NCI-H2227 (cell line): ENCODE measurements around the gene EHBP1L1.

ENCODE experiments used
- DNase-seq: peaks from one replicate; lab custom pipeline; 2025; ENCODE audit not compliant: unreplicated experiment; lab: John Stamatoyannopoulos, UW

EHBP1L1 gene

DNA sequence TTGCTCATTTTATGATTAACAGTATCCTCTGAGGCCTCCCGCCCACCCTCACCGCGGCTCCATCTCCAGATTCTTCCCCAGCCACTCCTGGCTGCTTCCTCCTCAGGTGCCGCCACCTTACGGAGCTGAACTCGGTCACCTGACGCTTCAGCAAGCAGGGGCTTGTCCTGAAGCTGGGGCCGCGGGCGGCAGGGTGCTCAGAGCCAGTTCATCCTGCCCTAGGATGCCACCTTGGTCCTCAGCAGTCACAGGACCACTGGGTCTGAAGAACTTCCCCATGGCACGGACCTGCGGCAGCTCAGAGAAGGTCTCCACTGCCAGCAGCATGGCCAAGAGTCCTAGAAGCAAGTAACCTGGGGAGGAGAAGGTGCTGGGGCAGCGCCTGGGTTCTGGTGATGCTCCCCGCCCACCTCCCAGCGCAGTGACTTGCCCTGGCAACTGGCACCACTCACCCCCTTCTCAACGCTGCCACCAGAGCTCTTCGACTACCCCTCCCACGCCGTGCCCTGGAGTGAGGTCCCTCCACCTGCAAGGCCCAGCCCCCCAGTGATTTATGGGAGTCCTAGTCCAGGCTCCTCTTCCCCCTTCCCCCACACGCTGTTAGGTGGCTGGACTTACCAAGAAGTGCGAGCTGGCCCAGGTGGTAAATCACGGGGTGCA lies 17.1 kb downstream of the EHBP1L1 start:
- no peak for DNase-seq

DNA sequence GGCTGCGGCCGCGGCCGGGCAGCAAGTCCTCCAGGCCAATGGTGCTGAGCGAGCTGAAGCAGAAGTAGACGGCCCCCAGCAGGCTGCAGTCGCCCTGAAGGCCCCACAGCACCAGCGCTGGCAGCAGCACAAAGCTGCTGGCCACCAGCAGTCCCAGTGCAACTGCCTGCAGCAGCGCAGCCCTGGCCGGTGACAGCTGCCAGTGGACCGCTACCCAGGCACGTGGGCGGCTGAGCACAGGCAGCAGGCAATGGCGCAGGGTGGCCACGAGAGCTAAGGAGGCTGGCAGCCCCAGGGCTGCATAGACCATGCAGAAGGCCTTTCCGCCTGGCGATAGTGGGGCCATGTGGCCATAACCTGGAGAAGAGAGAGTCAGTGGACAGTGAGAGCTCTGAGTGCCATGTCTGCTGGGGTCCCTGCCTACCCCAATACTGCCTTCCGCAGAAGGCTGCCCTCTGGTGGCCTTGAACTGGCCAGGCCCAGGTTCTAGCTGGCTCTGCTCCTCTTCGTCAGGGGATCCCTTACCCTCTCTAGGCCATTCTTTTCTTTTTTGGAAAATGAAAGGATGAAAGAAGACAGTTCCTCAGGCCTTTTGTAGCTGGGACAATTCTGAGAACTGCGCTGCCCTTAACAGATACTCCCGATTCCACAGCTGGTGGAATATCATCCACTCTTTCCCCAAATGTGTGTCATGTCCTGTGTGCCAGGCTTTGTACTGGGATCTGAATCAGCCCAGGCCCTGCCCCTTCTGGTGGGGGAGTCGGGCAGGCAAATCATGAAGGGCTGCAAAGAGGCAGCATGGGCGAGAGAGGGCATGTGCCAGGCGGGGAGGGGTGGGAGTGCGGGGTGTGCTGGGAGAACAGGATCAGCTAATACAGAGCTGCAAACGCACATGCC lies 17.9 kb downstream of the EHBP1L1 start:
- no peak for DNase-seq

DNA sequence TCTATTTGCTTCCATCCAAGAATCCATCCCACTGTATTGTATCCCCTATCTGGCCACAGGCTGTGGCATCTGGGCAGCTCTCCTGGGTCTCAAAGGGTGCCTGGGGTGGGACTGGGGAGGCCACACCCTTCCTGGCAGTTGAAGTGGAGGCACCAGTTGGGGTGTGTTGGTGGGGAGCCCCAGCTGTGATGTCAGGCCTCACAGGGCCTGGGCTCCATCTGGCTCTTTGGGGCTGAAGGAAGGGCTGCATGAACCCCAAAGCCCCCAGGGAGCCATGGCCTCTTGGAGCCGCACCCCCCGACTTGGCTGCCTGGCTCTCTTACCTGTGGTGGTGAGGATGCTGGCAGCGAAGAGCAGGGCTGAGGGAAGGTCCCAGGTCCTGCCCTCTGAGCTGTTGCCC lies 19.3 kb downstream of the EHBP1L1 start:
- DNase-seq: no peak

DNA sequence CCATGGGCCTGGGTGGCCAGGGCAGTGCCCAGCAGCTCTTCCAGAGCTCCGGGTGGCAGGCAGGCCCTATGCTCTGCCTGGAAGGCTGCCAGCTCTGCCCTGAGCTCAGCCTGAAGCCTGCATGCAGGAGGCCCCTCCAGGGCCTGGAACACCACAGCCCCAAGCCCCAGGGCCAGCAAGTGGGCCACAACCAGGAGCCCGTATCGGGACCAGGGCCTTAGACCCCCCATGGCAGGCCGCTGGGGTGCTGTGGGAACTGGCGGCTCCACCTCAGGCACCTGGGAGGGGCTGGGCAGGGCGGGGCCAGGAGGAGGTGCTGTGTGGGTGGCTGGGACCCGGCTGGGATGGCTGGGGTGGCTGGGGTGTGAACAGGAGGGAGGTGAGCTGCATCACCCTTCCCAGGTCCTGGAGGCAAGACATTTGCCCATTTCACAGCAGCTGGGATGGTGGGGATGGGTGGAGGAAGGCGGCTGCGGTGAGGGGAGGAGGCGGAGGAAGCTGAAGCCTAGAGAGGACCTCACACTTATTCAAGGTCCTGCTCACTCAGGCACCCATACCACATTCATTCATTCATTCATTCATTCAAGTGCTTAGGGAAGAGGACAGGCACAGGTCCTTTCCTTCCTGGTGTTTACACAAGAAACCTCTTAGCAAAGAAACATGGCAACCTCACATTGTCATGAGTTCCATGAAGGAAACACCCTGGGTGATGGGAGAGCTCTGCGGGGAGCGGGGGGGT lies 19.9 kb downstream of the EHBP1L1 start, which contains the start of gene KCNK7:
Gene KCNK7, minus strand, starts transcription at position 258 of the 739 bp plus-strand sequence. Its CDS starts 28 bp downstream, at position 230.
- DNase-seq: no peak

- no peak for DNase-seq
Measured at GRCh38 chr11:65596520-65596919, 20.7 kb downstream of the EHBP1L1 start.

DNA sequence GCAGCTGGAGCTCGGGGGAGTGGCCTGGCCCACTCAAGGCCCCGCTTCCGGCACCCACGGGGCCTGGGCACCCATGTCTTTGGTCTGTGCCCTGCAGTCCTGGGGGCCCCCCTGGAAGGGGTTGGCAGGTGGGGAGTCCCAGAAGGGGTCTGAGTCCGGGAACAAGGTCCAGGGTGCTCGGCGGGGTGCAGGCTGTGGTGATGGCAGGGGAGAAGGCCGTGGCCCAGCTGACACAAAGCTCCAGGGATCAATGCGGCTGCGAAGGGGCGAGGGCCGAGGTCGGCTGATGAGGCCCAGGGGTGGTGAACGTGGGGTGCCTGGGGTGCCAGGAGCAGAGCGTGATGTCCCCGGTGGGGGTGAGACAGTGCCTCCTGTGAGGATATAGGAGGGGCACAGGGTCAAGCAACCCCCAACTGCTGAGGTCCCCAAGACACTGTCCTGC lies 22.4 kb downstream of the EHBP1L1 start:
- no peak for DNase-seq

DNA sequence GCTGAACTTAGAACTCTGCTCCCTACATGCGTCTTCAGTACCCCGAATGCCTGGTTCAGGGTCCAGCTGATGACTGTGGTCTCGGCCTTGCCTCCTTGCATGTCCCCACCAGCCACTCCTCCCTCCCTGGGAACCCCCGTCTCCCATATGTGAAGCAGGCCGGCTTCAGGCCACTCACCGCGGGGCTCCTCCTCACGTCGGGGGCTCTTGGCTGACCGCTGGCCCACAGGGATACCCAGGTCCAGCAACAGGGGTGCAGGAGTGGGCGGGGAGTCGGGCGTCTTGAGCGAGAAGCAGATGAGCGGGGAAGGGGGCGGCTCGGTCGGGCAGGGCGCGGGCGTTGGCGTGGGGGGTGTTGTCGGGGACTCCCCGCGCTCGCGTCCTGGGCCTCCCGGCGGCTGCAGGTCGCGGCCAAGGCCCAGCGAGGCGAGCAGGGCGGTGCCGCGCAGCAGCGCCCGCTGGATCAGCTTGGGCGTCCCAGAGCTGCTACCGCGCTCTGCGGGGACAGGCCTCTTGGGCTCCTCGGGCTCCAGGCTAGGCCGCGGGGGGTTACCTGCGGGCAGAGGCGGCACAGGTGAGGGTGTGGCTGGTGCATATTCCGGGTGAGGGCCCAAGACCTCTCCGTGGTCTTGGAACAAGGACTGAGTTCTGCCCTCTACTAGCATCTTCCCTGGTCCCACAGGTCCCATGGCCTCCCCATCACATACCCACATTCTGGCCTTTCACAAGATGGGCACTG lies 23.5 kb downstream of the EHBP1L1 start:
- no peak for DNase-seq

DNA sequence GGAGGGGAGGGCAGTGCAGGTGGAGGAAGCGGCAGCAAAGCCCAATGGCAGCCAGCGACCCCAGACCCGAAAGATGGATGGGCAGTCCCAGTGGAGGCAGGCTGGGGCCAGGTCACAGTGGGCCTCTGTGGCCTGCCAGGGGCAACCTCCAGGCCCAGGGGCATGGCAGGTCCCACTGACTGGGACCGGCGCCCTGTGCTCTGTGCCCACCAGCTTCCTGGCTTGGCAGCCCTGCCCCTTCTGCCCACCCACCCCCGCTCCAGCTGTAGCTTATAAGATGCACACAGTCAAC lies 24.0 kb downstream of the EHBP1L1 start:
- no peak for DNase-seq

- no peak for DNase-seq
Measured at GRCh38 chr11:65604258-65604657, 28.4 kb downstream of the EHBP1L1 start.

DNA sequence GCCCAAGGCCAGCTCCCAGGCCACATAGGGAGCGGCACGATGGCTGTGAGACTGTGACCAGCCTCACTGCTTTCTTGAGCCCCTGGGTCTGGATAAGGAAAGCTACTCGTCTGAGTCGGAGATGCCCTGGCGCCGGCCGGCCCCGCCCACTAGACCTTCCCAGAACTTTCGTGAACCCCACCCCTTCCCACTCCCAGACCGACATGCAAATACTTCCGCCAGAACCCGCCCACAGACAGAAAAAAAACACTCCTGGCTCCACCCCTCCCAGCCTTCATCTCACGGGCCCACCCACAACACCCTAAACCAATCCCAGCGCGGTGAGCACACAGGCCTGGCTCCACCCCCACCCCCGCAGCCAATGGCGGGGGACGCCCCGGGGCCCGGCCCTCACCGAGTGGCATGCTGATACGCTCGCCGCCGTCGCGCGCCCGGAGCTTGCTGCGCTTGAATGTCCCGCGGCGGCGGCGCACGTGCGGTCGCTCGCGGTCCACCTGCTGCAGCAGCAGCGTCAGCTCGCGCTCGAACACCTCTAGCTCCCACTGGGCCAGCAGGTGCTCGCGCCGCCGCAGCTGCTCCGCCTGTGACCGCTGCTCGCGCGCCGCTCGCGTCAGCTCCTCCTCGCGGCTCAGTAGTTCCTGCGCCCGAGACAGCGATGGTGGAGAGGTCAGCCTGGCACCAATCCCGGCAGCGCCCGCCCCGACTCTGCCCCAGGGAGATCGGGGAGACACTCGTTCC lies 31.2 kb downstream of the EHBP1L1 start:
- no peak for DNase-seq

DNA sequence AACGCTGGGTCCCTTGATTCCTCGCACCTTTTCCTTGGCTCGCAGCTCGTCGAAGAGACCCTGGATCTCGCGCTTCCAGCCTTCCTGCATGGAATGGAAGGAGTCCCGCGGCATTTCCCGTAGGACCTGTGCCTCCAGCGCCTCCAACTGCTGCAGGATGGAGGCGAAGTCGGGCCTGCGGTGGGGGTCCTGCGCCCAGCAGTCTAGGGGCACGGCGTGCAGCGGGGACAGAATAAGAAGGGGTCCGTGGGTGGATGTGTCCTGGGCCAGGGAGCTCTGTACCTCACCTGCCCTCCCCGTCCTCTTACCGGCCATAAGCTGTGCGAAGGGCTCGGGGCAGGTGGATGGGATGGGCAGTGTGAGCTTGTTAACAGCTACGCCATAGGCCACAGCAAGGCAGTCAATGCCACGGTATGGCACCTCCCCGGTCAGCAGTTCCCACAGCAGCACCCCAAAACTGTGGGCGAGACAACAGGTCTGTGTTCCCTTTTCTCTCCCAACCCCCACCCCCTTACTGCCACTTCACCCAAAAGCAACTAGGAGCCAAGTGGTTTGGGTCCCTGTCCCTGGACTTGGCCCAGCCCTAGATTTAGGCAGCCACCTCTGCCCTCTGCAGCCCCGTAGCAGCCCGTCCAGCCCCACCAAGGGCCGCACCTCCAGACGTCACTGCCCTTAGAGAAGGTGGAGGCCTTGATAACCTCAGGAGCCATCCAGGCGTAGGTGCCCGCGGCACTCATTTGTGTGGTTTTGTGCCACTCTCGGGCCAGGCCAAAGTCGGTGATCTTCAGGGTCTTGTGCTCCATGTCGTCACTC lies 32.0 kb downstream of the EHBP1L1 start:
- no peak for DNase-seq

DNA sequence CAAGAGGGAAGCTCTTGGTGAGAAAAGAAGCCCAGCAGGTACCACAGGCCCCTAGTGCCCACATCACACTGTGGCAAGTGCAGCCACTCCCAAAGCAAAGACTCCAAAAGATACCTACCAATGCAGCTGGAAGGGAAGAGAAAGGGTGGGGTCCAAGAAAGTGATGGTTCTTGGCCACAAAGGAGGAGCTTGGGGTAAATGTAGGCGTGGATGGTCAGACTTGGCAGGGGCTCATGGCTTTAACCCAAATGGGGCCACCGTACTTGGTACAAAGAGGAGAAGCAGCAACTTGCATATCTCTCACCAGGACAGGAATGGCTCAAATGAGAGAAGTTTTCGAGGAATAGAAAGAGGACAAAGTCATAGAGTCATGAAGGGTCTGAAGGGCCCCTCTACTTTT lies 33.4 kb downstream of the EHBP1L1 start:
- no peak for DNase-seq

GRCh38 chr11:65609665-65610064 lies 33.8 kb downstream of the EHBP1L1 start:
- no peak for DNase-seq

GRCh38 chr11:65610404-65610803 lies 34.6 kb downstream of the EHBP1L1 start:
- no peak for DNase-seq

GRCh38 chr11:65611028-65611757 lies 35.3 kb downstream of the EHBP1L1 start:
- DNase-seq: no peak

GRCh38 chr11:65611758-65612603 lies 36.1 kb downstream of the EHBP1L1 start:
- DNase-seq: no peak

- no peak for DNase-seq
Measured at GRCh38 chr11:65612691-65613090, 36.8 kb downstream of the EHBP1L1 start.
